GM12878 (cell line): ENCODE results near the gene CDKN2AIPNL. TPM values are rescaled to one million over a fixed set of nuclear protein-coding genes. Genes with fewer than 3 reads are reported as not detected.

Experiments
- polyA plus RNA-seq, 11 experiments: library from polyadenylated mRNA; depleted of rRNA in 4 of 11; unstranded in 6 of 11; stranded (reverse) in 5 of 11; fragments of >200 nt; fragmentation: Nextera tagmentation in 4 of 11; fragmentation: Illumina TruSeq in 1 of 11; extraction: Ambion mirVana in 4 of 11; extraction: Trizol in 1 of 11; gene quantifications; 1 replicate in 1 of 11; 2 replicates in 10 of 11; pipeline versions ENCODE4 v1.2.1 to v1.2.3, GENCODE V29; 2011 to 2016; ENCODE audit warnings: inconsistent platforms in 2 of 11, missing spikeins in 2 of 11, low read depth in 1 of 11
- total RNA-seq, 4 experiments: library from RNA; depleted of rRNA in 3 of 4; stranded (reverse); fragments of >200 nt in 3 of 4; fragmentation: Illumina TruSeq in 1 of 4; extraction: Trizol in 1 of 4; gene quantifications; 2 replicates each; pipeline versions ENCODE4 v1.2.1 to v1.2.3, GENCODE V29; 2013 to 2021

Gene CDKN2AIPNL
- total and polyA plus RNA-seq, 10 of the 15 experiments (the other 5 are each of a cell fraction or from before 2014, with no cell fraction given) = 23.5 to 72.0 (median 36.6) TPM

Other genes with a start within 250 kb of the CDKN2AIPNL start
- gene SKP1, start 234.9 kb downstream of the CDKN2AIPNL start, total RNA-seq (2014; rRNA removed) = 100 and 114 TPM in 2 replicates
- gene SKP1, start 234.9 kb downstream of the CDKN2AIPNL start, total RNA-seq (2014; rRNA removed; fragmentation: Illumina TruSeq; extraction: Trizol) = 404 and 421 TPM in 2 replicates
- 202 and 204 TPM in 2 replicates for gene SKP1, start 234.9 kb downstream of the CDKN2AIPNL start, total RNA-seq (2021)
- 351 and 383 TPM in 2 replicates for gene SKP1, start 234.9 kb downstream of the CDKN2AIPNL start, polyA plus RNA-seq (2011; rRNA removed)
- 617 and 795 TPM in 2 replicates for gene SKP1, start 234.9 kb downstream of the CDKN2AIPNL start, polyA plus RNA-seq (2014; fragmentation: Illumina TruSeq; extraction: Trizol)
- 1,000 to 10,000 TPM; 1,587 to 1,686 TPM for gene SKP1, start 234.9 kb downstream of the CDKN2AIPNL start, polyA plus RNA-seq (2014; fragmentation: Nextera tagmentation; extraction: Ambion mirVana)
- 305 and 398 TPM in 2 replicates for gene SKP1, start 234.9 kb downstream of the CDKN2AIPNL start, polyA plus RNA-seq (2014; rRNA removed)
- gene SKP1, start 234.9 kb downstream of the CDKN2AIPNL start, polyA plus RNA-seq (2016; fragmentation: Nextera tagmentation; extraction: Ambion mirVana) = 100 to 1,000 TPM; 868 to 919 TPM
- gene PPP2CA, start 185.8 kb downstream of the CDKN2AIPNL start, total RNA-seq (2014; rRNA removed) = 88.9 and 112 TPM in 2 replicates
- gene PPP2CA, start 185.8 kb downstream of the CDKN2AIPNL start, total RNA-seq (2014; rRNA removed; fragmentation: Illumina TruSeq; extraction: Trizol) = 62.7 and 64.6 TPM in 2 replicates
- gene PPP2CA, start 185.8 kb downstream of the CDKN2AIPNL start, total RNA-seq (2021) = 155 and 165 TPM in 2 replicates
- gene PPP2CA, start 185.8 kb downstream of the CDKN2AIPNL start, polyA plus RNA-seq (2011; rRNA removed) = 225 and 324 TPM in 2 replicates
- gene PPP2CA, start 185.8 kb downstream of the CDKN2AIPNL start, polyA plus RNA-seq (2014; fragmentation: Illumina TruSeq; extraction: Trizol) = 83.8 and 85.3 TPM in 2 replicates
- gene PPP2CA, start 185.8 kb downstream of the CDKN2AIPNL start, polyA plus RNA-seq (2014; fragmentation: Nextera tagmentation; extraction: Ambion mirVana) = 10 to 100 TPM; 18.6 to 30.9 TPM
- gene PPP2CA, start 185.8 kb downstream of the CDKN2AIPNL start, polyA plus RNA-seq (2014; rRNA removed) = 159 and 170 TPM in 2 replicates
- gene PPP2CA, start 185.8 kb downstream of the CDKN2AIPNL start, polyA plus RNA-seq (2016; fragmentation: Nextera tagmentation; extraction: Ambion mirVana) = 100 to 1,000 TPM; 339 to 385 TPM
- 0.27 and 0.85 TPM in 2 replicates for gene CDKL3, start 44.7 kb downstream of the CDKN2AIPNL start, total RNA-seq (2014; rRNA removed)
- 0.54 and 1.9 TPM in 2 replicates for gene CDKL3, start 44.7 kb downstream of the CDKN2AIPNL start, total RNA-seq (2014; rRNA removed; fragmentation: Illumina TruSeq; extraction: Trizol)
- gene CDKL3, start 44.7 kb downstream of the CDKN2AIPNL start, total RNA-seq (2021) = 0.59 and 1.5 TPM in 2 replicates
- gene CDKL3, start 44.7 kb downstream of the CDKN2AIPNL start, polyA plus RNA-seq (2011; rRNA removed) = 2.3 and 3.4 TPM in 2 replicates
- 1.00 and 2.1 TPM in 2 replicates for gene CDKL3, start 44.7 kb downstream of the CDKN2AIPNL start, polyA plus RNA-seq (2014; fragmentation: Illumina TruSeq; extraction: Trizol)
- gene CDKL3, start 44.7 kb downstream of the CDKN2AIPNL start, polyA plus RNA-seq (2014; fragmentation: Nextera tagmentation; extraction: Ambion mirVana) = 1 to 10 TPM; 2.5 to 3.0 TPM
- gene CDKL3, start 44.7 kb downstream of the CDKN2AIPNL start, polyA plus RNA-seq (2014; rRNA removed) = 0.46 and 0.72 TPM in 2 replicates
- gene CDKL3, start 44.7 kb downstream of the CDKN2AIPNL start, polyA plus RNA-seq (2016; fragmentation: Nextera tagmentation; extraction: Ambion mirVana) = 1 to 10 TPM; 1.1 to 1.3 TPM
- gene UBE2B, start 40.3 kb downstream of the CDKN2AIPNL start, total RNA-seq (2014; rRNA removed) = 9.9 and 10.8 TPM in 2 replicates
- 32.7 and 35.2 TPM in 2 replicates for gene UBE2B, start 40.3 kb downstream of the CDKN2AIPNL start, total RNA-seq (2014; rRNA removed; fragmentation: Illumina TruSeq; extraction: Trizol)
- gene UBE2B, start 40.3 kb downstream of the CDKN2AIPNL start, total RNA-seq (2021) = 51.2 and 53.8 TPM in 2 replicates
- 54.7 and 81.9 TPM in 2 replicates for gene UBE2B, start 40.3 kb downstream of the CDKN2AIPNL start, polyA plus RNA-seq (2011; rRNA removed)
- gene UBE2B, start 40.3 kb downstream of the CDKN2AIPNL start, polyA plus RNA-seq (2014; fragmentation: Illumina TruSeq; extraction: Trizol) = 67.8 and 75.5 TPM in 2 replicates
- 100 to 1,000 TPM; 126 to 154 TPM for gene UBE2B, start 40.3 kb downstream of the CDKN2AIPNL start, polyA plus RNA-seq (2014; fragmentation: Nextera tagmentation; extraction: Ambion mirVana)
- 18.8 and 25.4 TPM in 2 replicates for gene UBE2B, start 40.3 kb downstream of the CDKN2AIPNL start, polyA plus RNA-seq (2014; rRNA removed)
- 100 to 1,000 TPM; 175 to 179 TPM for gene UBE2B, start 40.3 kb downstream of the CDKN2AIPNL start, polyA plus RNA-seq (2016; fragmentation: Nextera tagmentation; extraction: Ambion mirVana)
- gene JADE2, start 113.8 kb upstream of the CDKN2AIPNL start, total RNA-seq (2014; rRNA removed) = 35.9 and 40.0 TPM in 2 replicates
- 19.9 and 23.6 TPM in 2 replicates for gene JADE2, start 113.8 kb upstream of the CDKN2AIPNL start, total RNA-seq (2014; rRNA removed; fragmentation: Illumina TruSeq; extraction: Trizol)
- 66.1 and 67.0 TPM in 2 replicates for gene JADE2, start 113.8 kb upstream of the CDKN2AIPNL start, total RNA-seq (2021)
- gene JADE2, start 113.8 kb upstream of the CDKN2AIPNL start, polyA plus RNA-seq (2011; rRNA removed) = 18.7 and 31.5 TPM in 2 replicates
- 11.3 and 21.2 TPM in 2 replicates for gene JADE2, start 113.8 kb upstream of the CDKN2AIPNL start, polyA plus RNA-seq (2014; fragmentation: Illumina TruSeq; extraction: Trizol)
- 1 to 10 TPM; 1.5 to 2.3 TPM for gene JADE2, start 113.8 kb upstream of the CDKN2AIPNL start, polyA plus RNA-seq (2014; fragmentation: Nextera tagmentation; extraction: Ambion mirVana)
- gene JADE2, start 113.8 kb upstream of the CDKN2AIPNL start, polyA plus RNA-seq (2014; rRNA removed) = 35.3 and 46.9 TPM in 2 replicates
- gene JADE2, start 113.8 kb upstream of the CDKN2AIPNL start, polyA plus RNA-seq (2016; fragmentation: Nextera tagmentation; extraction: Ambion mirVana) = 10 to 100 TPM; 13.1 to 15.6 TPM
- 24.5 and 27.9 TPM in 2 replicates for gene SAR1B, start 220.9 kb upstream of the CDKN2AIPNL start, total RNA-seq (2014; rRNA removed)
- gene SAR1B, start 220.9 kb upstream of the CDKN2AIPNL start, total RNA-seq (2014; rRNA removed; fragmentation: Illumina TruSeq; extraction: Trizol) = 23.7 and 25.6 TPM in 2 replicates
- 32.7 and 36.2 TPM in 2 replicates for gene SAR1B, start 220.9 kb upstream of the CDKN2AIPNL start, total RNA-seq (2021)
- gene SAR1B, start 220.9 kb upstream of the CDKN2AIPNL start, polyA plus RNA-seq (2011; rRNA removed) = 55.1 and 96.6 TPM in 2 replicates
- 34.3 and 51.3 TPM in 2 replicates for gene SAR1B, start 220.9 kb upstream of the CDKN2AIPNL start, polyA plus RNA-seq (2014; fragmentation: Illumina TruSeq; extraction: Trizol)
- gene SAR1B, start 220.9 kb upstream of the CDKN2AIPNL start, polyA plus RNA-seq (2014; fragmentation: Nextera tagmentation; extraction: Ambion mirVana) = 100 to 1,000 TPM; 101 to 156 TPM
- 29.8 and 31.7 TPM in 2 replicates for gene SAR1B, start 220.9 kb upstream of the CDKN2AIPNL start, polyA plus RNA-seq (2014; rRNA removed)
- gene SAR1B, start 220.9 kb upstream of the CDKN2AIPNL start, polyA plus RNA-seq (2016; fragmentation: Nextera tagmentation; extraction: Ambion mirVana) = 10 to 100 TPM; 86.2 to 88.8 TPM
- gene SEC24A, start 236.9 kb upstream of the CDKN2AIPNL start, total RNA-seq (2014; rRNA removed) = 14.6 and 16.6 TPM in 2 replicates
- gene SEC24A, start 236.9 kb upstream of the CDKN2AIPNL start, total RNA-seq (2014; rRNA removed; fragmentation: Illumina TruSeq; extraction: Trizol) = 22.4 and 22.6 TPM in 2 replicates
- 26.2 and 26.6 TPM in 2 replicates for gene SEC24A, start 236.9 kb upstream of the CDKN2AIPNL start, total RNA-seq (2021)
- gene SEC24A, start 236.9 kb upstream of the CDKN2AIPNL start, polyA plus RNA-seq (2011; rRNA removed) = 52.2 and 62.2 TPM in 2 replicates
- 26.3 and 31.4 TPM in 2 replicates for gene SEC24A, start 236.9 kb upstream of the CDKN2AIPNL start, polyA plus RNA-seq (2014; fragmentation: Illumina TruSeq; extraction: Trizol)
- gene SEC24A, start 236.9 kb upstream of the CDKN2AIPNL start, polyA plus RNA-seq (2014; fragmentation: Nextera tagmentation; extraction: Ambion mirVana) = 10 to 100 TPM in 1 of 2 experiments, 1 to 10 TPM in 1; 7.1 to 12.5 TPM
- gene SEC24A, start 236.9 kb upstream of the CDKN2AIPNL start, polyA plus RNA-seq (2014; rRNA removed) = 14.4 and 15.8 TPM in 2 replicates
- gene SEC24A, start 236.9 kb upstream of the CDKN2AIPNL start, polyA plus RNA-seq (2016; fragmentation: Nextera tagmentation; extraction: Ambion mirVana) = 10 to 100 TPM; 23.2 to 23.3 TPM